CD4-positive, CD25-positive, alpha-beta regulatory T cell (primary cell): ENCODE results near the gene DCDC2B. TPM values are rescaled to one million over a fixed set of nuclear protein-coding genes. Genes with fewer than 3 reads are reported as not detected.
A peak's percentile ranks its signal among the peaks of the same experiment; 100 is the strongest.
"Not testable (repeated sequence)": the region's sequence is repeated elsewhere in the genome, so short reads cannot be mapped to it uniquely, and the experiment has no call there.

Experiments
- ATAC-seq, 2 donors: fragments of 150-1000 bp; cut with Tn5 transposase; one replicate each; pipeline ENCODE4 v1.10.0; 2021; ENCODE audit warnings: low read depth in 2 of 2, moderate number of reproducible peaks in 2 of 2, moderate library complexity in 1 of 2
- DNase-seq, 3 donors: peaks; one replicate each; pipeline versions ENCODE4 v3.0.0 to v3.0.0-alpha.2; 2012 to 2022; ENCODE audit warnings: mixed read lengths in 1 of 3
- H3K27ac ChIP-seq: one replicate; pipeline ENCODE4 v1.7.0; 2013; ENCODE audit warnings: mild to moderate bottlenecking, low read length; ENCODE audit not compliant: insufficient read depth, poor library complexity, severe bottlenecking
- H3K27me3 ChIP-seq: one replicate; pipeline ENCODE4 v1.7.0; 2013; ENCODE audit warnings: low read length; ENCODE audit not compliant: control insufficient read depth, insufficient read depth
- H3K36me3 ChIP-seq: one replicate; pipeline ENCODE4 v1.7.0; 2013; ENCODE audit warnings: mild to moderate bottlenecking, low read length, moderate library complexity; ENCODE audit not compliant: control insufficient read depth, insufficient read depth
- H3K4me1 ChIP-seq: 2 replicates; pipeline ENCODE4 v1.7.0; 2013; ENCODE audit warnings: mild to moderate bottlenecking, low read length; ENCODE audit not compliant: insufficient read depth, control insufficient read depth, poor library complexity, severe bottlenecking
- H3K4me3 ChIP-seq: one replicate; pipeline ENCODE4 v1.7.0; 2013; ENCODE audit warnings: low read depth, mild to moderate bottlenecking, low read length, moderate library complexity
- H3K9me3 ChIP-seq, 2 experiments: 1 replicate in 1 of 2; 2 replicates in 1 of 2; pipeline ENCODE4 v1.7.0; 2013; ENCODE audit warnings: low read length in 2 of 2, mild to moderate bottlenecking in 1 of 2, moderate library complexity in 1 of 2; ENCODE audit not compliant: control insufficient read depth in 2 of 2
- H3K27ac Mint-ChIP-seq, 3 donors: one replicate each; pipeline ENCODE4 v1.8.0; 2020 to 2022; ENCODE audit warnings: mild to moderate bottlenecking in 3 of 3, mixed read lengths in 3 of 3, moderate library complexity in 2 of 3
- H3K27me3 Mint-ChIP-seq: one replicate; pipeline ENCODE4 v1.8.0; 2022; ENCODE audit warnings: mild to moderate bottlenecking, mixed read lengths
- H3K36me3 Mint-ChIP-seq: one replicate; pipeline ENCODE4 v1.8.0; 2020; ENCODE audit warnings: mixed read lengths
- H3K4me1 Mint-ChIP-seq, 4 donors: one replicate each; pipeline ENCODE4 v1.8.0; 2020 to 2022; ENCODE audit warnings: mixed read lengths in 4 of 4, mild to moderate bottlenecking in 1 of 4
- H3K4me3 Mint-ChIP-seq, 4 donors: one replicate each; pipeline ENCODE4 v1.8.0; 2020 to 2022; ENCODE audit warnings: mild to moderate bottlenecking in 4 of 4, mixed read lengths in 4 of 4, moderate library complexity in 3 of 4
- H3K9me3 Mint-ChIP-seq, 7 donors: one replicate each; pipeline ENCODE4 v1.8.0; 2020 to 2022; ENCODE audit warnings: mixed read lengths in 7 of 7, mild to moderate bottlenecking in 3 of 7, moderate library complexity in 2 of 7
- polyA plus RNA-seq, 4 donors: library from polyadenylated mRNA; unstranded; fragments of 300-500 nt; fragmentation: Illumina TruSeq; gene quantifications; one replicate each; pipeline ENCODE4 v1.2.3, GENCODE V29; 2021
- total RNA-seq: library from RNA; stranded (reverse); gene quantifications from one replicate; pipeline ENCODE4 v1.2.3, GENCODE V29; 2022

The DCDC2B gene
- total RNA-seq = not detected
- under 1 TPM in 1 of 4 donors, not detected in 3; 0.09 TPM for polyA plus RNA-seq

- DNase-seq = no peak
- H3K36me3 ChIP-seq = no peaks in the 10 kb centered on the region
- H3K27ac ChIP-seq = no peak within 1 kb of the TSS
- no peaks in the 10 kb centered on the region for H3K9me3 ChIP-seq
- no peak within 1 kb of the TSS for H3K4me3 ChIP-seq
- ATAC-seq = no peak
- Mint-ChIP-seq H3K27ac (no peak within 1 kb of the TSS), H3K4me3 (peak within 1 kb of the TSS in 3 of 4 donors; percentile 21 to 63 (median 63)), H3K9me3 (no peaks in the 10 kb centered on the region), H3K4me1 (peaks cover 0 to 22% (median 7%) of the 10 kb centered on the region in 4 donors), H3K36me3 (no peaks in the 10 kb centered on the region), H3K27me3 (no peaks in the 10 kb centered on the region)
- no peaks in the 10 kb centered on the region for H3K27me3 ChIP-seq
- peaks cover 18% of the 10 kb centered on the region for H3K4me1 ChIP-seq
These were observed at the start of gene DCDC2B for GRCh38 chr1:32208891-32209328. Gene DCDC2B (plus strand): TSS chr1:32209089. CDS start chr1:32209094, 5 bp downstream.

- ATAC-seq (no peak), DNase-seq (peak in 1 of 3 donors; percentile 17)
- H3K27ac Mint-ChIP-seq = no peak overlapping the region
- no peak overlapping the region for H3K4me3 ChIP-seq
- no peaks in the 10 kb centered on the region for H3K4me1 ChIP-seq
- no peaks in the 10 kb centered on the region for H3K27me3 ChIP-seq
- H3K27me3 Mint-ChIP-seq = no peaks in the 10 kb centered on the region
- H3K9me3 ChIP-seq = no peaks in the 10 kb centered on the region
- H3K27ac ChIP-seq = no peak overlapping the region
- H3K36me3 Mint-ChIP-seq = peaks cover 59% of the 10 kb centered on the region
- peaks cover 0 to 7% (median under 1%) of the 10 kb centered on the region in 4 donors for H3K4me1 Mint-ChIP-seq
- H3K9me3 Mint-ChIP-seq = no peaks in the 10 kb centered on the region
- H3K36me3 ChIP-seq = peaks cover 90% of the 10 kb centered on the region
- H3K4me3 Mint-ChIP-seq = no peak overlapping the region
These were observed 49.7 kb upstream of the DCDC2B start for GRCh38 chr1:32159189-32159588.

GRCh38 chr1:32163405-32163804, 45.5 kb upstream of the DCDC2B start:
- Mint-ChIP-seq H3K9me3 (no peaks in the 10 kb centered on the region), H3K4me3 (no peak overlapping the region), H3K27me3 (no peaks in the 10 kb centered on the region), H3K36me3 (peaks cover 42% of the 10 kb centered on the region), H3K27ac (peak overlapping the region in 1 of 3 donors; percentile 36), H3K4me1 (peaks cover 0 to 5% (median under 1%) of the 10 kb centered on the region in 4 donors)
- peaks cover 83% of the 10 kb centered on the region for H3K36me3 ChIP-seq
- H3K27me3 ChIP-seq = no peaks in the 10 kb centered on the region
- no peaks in the 10 kb centered on the region for H3K9me3 ChIP-seq
- ATAC-seq = no peak
- no peak for DNase-seq
- no peaks in the 10 kb centered on the region for H3K4me1 ChIP-seq
- no peak overlapping the region for H3K4me3 ChIP-seq
- no peak overlapping the region for H3K27ac ChIP-seq

GRCh38 chr1:32165633-32166032, 43.3 kb upstream of the DCDC2B start:
- peaks cover 39% of the 10 kb centered on the region for H3K36me3 Mint-ChIP-seq
- DNase-seq, H3K4me3 ChIP-seq: not testable (repeated sequence)

GRCh38 chr1:32170991-32171390, 37.9 kb upstream of the DCDC2B start:
- H3K4me3 ChIP-seq = no peak overlapping the region
- H3K9me3 ChIP-seq = no peaks in the 10 kb centered on the region
- Mint-ChIP-seq H3K27me3 (no peaks in the 10 kb centered on the region), H3K4me1 (peaks cover 0 to 15% (median 12%) of the 10 kb centered on the region in 4 donors), H3K36me3 (peaks cover 31% of the 10 kb centered on the region), H3K27ac (no peak overlapping the region), H3K4me3 (no peak overlapping the region), H3K9me3 (peaks cover 0 to 2% (median 0%) of the 10 kb centered on the region in 7 donors)
- peaks cover 57% of the 10 kb centered on the region for H3K36me3 ChIP-seq
- no peaks in the 10 kb centered on the region for H3K4me1 ChIP-seq
- H3K27me3 ChIP-seq = no peaks in the 10 kb centered on the region
- H3K27ac ChIP-seq = no peak overlapping the region
- DNase-seq (no peak), ATAC-seq (no peak)

More at GRCh38 chr1:32165633-32166032, 43.3 kb upstream of the DCDC2B start:
- peaks cover 73% of the 10 kb centered on the region for H3K36me3 ChIP-seq
- not testable (repeated sequence) for H3K9me3 Mint-ChIP-seq, H3K4me1 Mint-ChIP-seq, H3K9me3 ChIP-seq, H3K27ac ChIP-seq, H3K27me3 Mint-ChIP-seq, H3K27me3 ChIP-seq, ATAC-seq, H3K4me3 Mint-ChIP-seq, H3K4me1 ChIP-seq, H3K27ac Mint-ChIP-seq

- Mint-ChIP-seq H3K4me1 (peaks cover 2 to 15% (median 12%) of the 10 kb centered on the region in 4 donors), H3K27ac (peak overlapping the region in 2 of 3 donors; percentile 48 to 71), H3K36me3 (peaks cover 27% of the 10 kb centered on the region), H3K9me3 (peaks cover 0 to 2% (median 0%) of the 10 kb centered on the region in 7 donors), H3K27me3 (no peaks in the 10 kb centered on the region), H3K4me3 (no peak overlapping the region)
- Histone ChIP-seq H3K36me3 (peaks cover 44% of the 10 kb centered on the region), H3K4me3 (no peak overlapping the region), H3K27ac (no peak overlapping the region), H3K4me1 (no peaks in the 10 kb centered on the region), H3K9me3 (no peaks in the 10 kb centered on the region), H3K27me3 (no peaks in the 10 kb centered on the region)
- DNase-seq (peak in 1 of 3 donors; percentile 20), ATAC-seq (no peak)
These were observed 36.2 kb upstream of the DCDC2B start for GRCh38 chr1:32172621-32173245.

GRCh38 chr1:32178380-32179192, 30.3 kb upstream of the DCDC2B start:
- ATAC-seq (no peak), DNase-seq (no peak)
- Histone ChIP-seq H3K4me3 (peak overlapping the region; percentile 83), H3K36me3 (peaks cover 6% of the 10 kb centered on the region), H3K27me3 (no peaks in the 10 kb centered on the region), H3K4me1 (peaks cover 39% of the 10 kb centered on the region), H3K27ac (peak overlapping the region; percentile 85), H3K9me3 (no peaks in the 10 kb centered on the region)
- peaks cover 10 to 43% (median 28%) of the 10 kb centered on the region in 4 donors for H3K4me1 Mint-ChIP-seq
- H3K27ac Mint-ChIP-seq = peak overlapping the region; percentile 90 to 96 (median 95)
- H3K27me3 Mint-ChIP-seq = no peaks in the 10 kb centered on the region
- H3K36me3 Mint-ChIP-seq = peaks cover 9% of the 10 kb centered on the region
- peak overlapping the region; percentile 85 to 100 (median 93) for H3K4me3 Mint-ChIP-seq
- H3K9me3 Mint-ChIP-seq = peaks cover 0 to 1% (median 0%) of the 10 kb centered on the region in 7 donors
